IPS-NIHi11 (cell line): ENCODE results near the gene SPTBN1.

Experiments
- DNase-seq: peaks from one replicate; pipeline ENCODE4 v3.0.0; 2012; ENCODE audit warnings: mixed read lengths, low spot score

SPTBN1 gene

GRCh38 chr2:54704688-54705605 lies 248.8 kb downstream of the SPTBN1 start:
- peak; percentile 13 for DNase-seq

- no peak for DNase-seq
Observed at GRCh38 chr2:54706622-54707021, 250.5 kb downstream of the SPTBN1 start.

GRCh38 chr2:54708584-54709335 lies 252.6 kb downstream of the SPTBN1 start:
- peak; percentile 29 for DNase-seq

- no peak for DNase-seq
Observed at GRCh38 chr2:54709336-54709809, 253.2 kb downstream of the SPTBN1 start.

GRCh38 chr2:54710216-54710615 lies 254.1 kb downstream of the SPTBN1 start:
- no peak for DNase-seq

GRCh38 chr2:54712516-54712915 lies 256.4 kb downstream of the SPTBN1 start:
- no peak for DNase-seq

GRCh38 chr2:54714996-54715395 lies 258.9 kb downstream of the SPTBN1 start:
- DNase-seq = no peak

- DNase-seq = no peak
Observed at GRCh38 chr2:54716375-54716774, 260.2 kb downstream of the SPTBN1 start.

- DNase-seq = no peak
Observed at GRCh38 chr2:54720563-54720962, 264.4 kb downstream of the SPTBN1 start.
